Neuronal stem cell (in vitro differentiated cells): ENCODE measurements around the gene KRT71.
A peak's percentile ranks its signal among the peaks of the same experiment; 100 is the strongest.

Experiments
- DNase-seq: peaks from one replicate; pipeline ENCODE4 v3.0.0-alpha.2; 2013; ENCODE audit warnings: low spot score
- H2AFZ ChIP-seq: one replicate; pipeline ENCODE4 v1.6.1; 2013; ENCODE audit warnings: mild to moderate bottlenecking, low read length, inconsistent platforms
- H2AK5ac ChIP-seq: 2 replicates; pipeline ENCODE4 v1.6.1; 2013; ENCODE audit warnings: low read depth, mild to moderate bottlenecking, inconsistent platforms, low read length, moderate library complexity, mixed read lengths
- H2BK120ac ChIP-seq: 2 replicates; pipeline ENCODE4 v1.6.1; 2013; ENCODE audit warnings: low read depth, mild to moderate bottlenecking, inconsistent platforms, low read length, moderate library complexity, mixed read lengths
- H2BK12ac ChIP-seq: one replicate; pipeline ENCODE4 v1.6.1; 2013; ENCODE audit warnings: low read length, inconsistent platforms
- H2BK15ac ChIP-seq: 2 replicates; pipeline ENCODE4 v1.6.1; 2013; ENCODE audit warnings: mild to moderate bottlenecking, low read length, inconsistent platforms, mixed read lengths
- H2BK5ac ChIP-seq: one replicate; pipeline ENCODE4 v1.6.1; 2013; ENCODE audit warnings: inconsistent platforms, mild to moderate bottlenecking, low read length, moderate library complexity
- H3K14ac ChIP-seq: one replicate; pipeline ENCODE4 v1.6.1; 2013; ENCODE audit warnings: low read length, inconsistent platforms
- H3K18ac ChIP-seq: 2 replicates; pipeline ENCODE4 v1.6.1; 2013; ENCODE audit warnings: low read length, inconsistent platforms
- H3K23ac ChIP-seq: 2 replicates; pipeline ENCODE4 v1.6.1; 2013; ENCODE audit warnings: low read depth, mild to moderate bottlenecking, mixed read lengths, low read length, inconsistent platforms; ENCODE audit not compliant: poor library complexity
- H3K27ac ChIP-seq: replicated peaks from 3 replicates; pipeline ENCODE4 v1.5.1; 2013; ENCODE audit warnings: low read length, inconsistent platforms
- H3K27me3 ChIP-seq, 3 experiments: 2 replicates each; pipeline ENCODE4 v1.6.1; 2013; ENCODE audit warnings: low read length in 3 of 3, mild to moderate bottlenecking in 2 of 3, inconsistent platforms in 1 of 3, low read depth in 1 of 3, mixed read lengths in 1 of 3, moderate library complexity in 1 of 3; ENCODE audit not compliant: control insufficient read depth in 3 of 3, insufficient read depth in 3 of 3
- H3K36me3 ChIP-seq, 2 donors: replicated peaks in 1 of 2; 2 replicates each; pipeline ENCODE4 v1.6.1; 2013; ENCODE audit warnings: low read length in 2 of 2; ENCODE audit not compliant: control insufficient read depth in 2 of 2, insufficient read depth in 2 of 2
- H3K4ac ChIP-seq: 2 replicates; pipeline ENCODE4 v1.6.1; 2013; ENCODE audit warnings: inconsistent platforms, mild to moderate bottlenecking, low read length, moderate library complexity
- H3K4me1 ChIP-seq, 2 donors: 1 replicate in 1 of 2; 2 replicates in 1 of 2; pipeline ENCODE4 v1.6.1; 2013; ENCODE audit warnings: low read length in 2 of 2, low read depth in 1 of 2; ENCODE audit not compliant: control insufficient read depth in 2 of 2, insufficient read depth in 1 of 2
- H3K4me2 ChIP-seq: one replicate; pipeline ENCODE4 v1.6.1; 2013; ENCODE audit warnings: mild to moderate bottlenecking, low read length, inconsistent platforms; ENCODE audit not compliant: insufficient read depth, poor library complexity, severe bottlenecking
- H3K4me3 ChIP-seq, 2 donors: 2 replicates each; pipeline ENCODE4 v1.5.1; 2013; ENCODE audit warnings: low read length in 2 of 2, mild to moderate bottlenecking in 2 of 2, inconsistent platforms in 1 of 2, moderate library complexity in 1 of 2
- H3K79me1 ChIP-seq: one replicate; pipeline ENCODE4 v1.6.1; 2013; ENCODE audit warnings: low read depth, mild to moderate bottlenecking, inconsistent platforms, low read length, moderate library complexity
- H3K9ac ChIP-seq: one replicate; pipeline ENCODE4 v1.6.1; 2013; ENCODE audit warnings: mild to moderate bottlenecking, low read depth, low read length, inconsistent platforms; ENCODE audit not compliant: poor library complexity
- H3K9me3 ChIP-seq, 2 donors: replicated peaks in 1 of 2; 2 replicates each; pipeline versions ENCODE3 to v1.6.1; 2013; ENCODE audit warnings: low read length in 2 of 2, mild to moderate bottlenecking in 2 of 2, inconsistent platforms in 1 of 2, low read depth in 1 of 2, mixed read lengths in 1 of 2, moderate library complexity in 1 of 2; ENCODE audit not compliant: control insufficient read depth in 2 of 2, insufficient read depth in 1 of 2
- H4K8ac ChIP-seq: one replicate; pipeline ENCODE4 v1.6.1; 2013; ENCODE audit warnings: low read depth, mild to moderate bottlenecking, inconsistent platforms, low read length, moderate library complexity
- H4K91ac ChIP-seq: one replicate; pipeline ENCODE4 v1.6.1; 2013; ENCODE audit warnings: low read length, low read depth, mild to moderate bottlenecking, inconsistent platforms; ENCODE audit not compliant: poor library complexity
- WGBS, 2 donors: extraction: QIAGEN DNeasy Blood & Tissue Kit; methylation state at CpG; one replicate each; pipeline ENCODE4 v1.1.7; 2013; ENCODE audit warnings: missing lambda C conversion rate in 2 of 2, mixed read lengths in 1 of 2; ENCODE audit not compliant: insufficient read length in 2 of 2, insufficient replicate concordance in 1 of 2; ENCODE audit errors: extremely low coverage in 2 of 2; 5-methylcytosine and 5-hydroxymethylcytosine counted together

Gene KRT71

DNA sequence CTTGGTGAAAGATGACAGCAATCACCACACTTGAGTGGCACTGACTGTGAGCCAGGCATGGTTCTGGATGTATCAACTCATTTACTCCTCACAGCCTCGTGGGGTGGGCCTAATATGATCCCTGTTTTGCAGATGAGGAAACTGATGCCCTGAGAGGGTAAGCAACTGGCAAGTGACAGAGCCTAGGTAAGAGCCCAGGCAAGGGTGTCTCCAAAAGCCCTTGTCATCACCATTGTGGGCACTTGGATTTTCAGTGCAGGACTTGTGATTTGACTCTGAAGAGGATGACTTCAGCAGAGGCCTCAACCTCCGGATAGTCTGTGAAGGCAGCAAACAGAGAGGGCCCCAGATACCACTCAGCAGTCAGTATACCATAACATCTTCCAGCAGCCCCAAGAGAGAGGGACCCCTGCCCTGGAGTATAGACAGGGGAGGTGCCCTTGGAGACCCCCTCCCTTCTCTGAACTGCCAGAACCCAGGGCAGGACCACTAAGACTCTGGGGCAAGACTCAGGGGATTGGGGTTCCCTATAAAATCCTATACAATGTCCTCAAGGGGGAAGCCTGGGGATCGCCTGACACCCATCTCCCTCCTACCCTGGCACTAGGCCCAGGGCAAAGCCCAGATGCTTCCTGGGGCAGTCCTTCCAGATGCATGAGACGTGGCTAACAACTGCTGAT lies 25.7 kb downstream of the KRT71 start:
- Histone ChIP-seq H2BK5ac (no peak overlapping the region), H3K23ac (no peak overlapping the region), H2BK15ac (no peak overlapping the region), H3K4me3 (no peak overlapping the region), H2BK12ac (no peak overlapping the region), H2BK120ac (no peak overlapping the region), H3K4me2 (no peak overlapping the region), H3K4ac (no peak overlapping the region), H3K36me3 (no peaks in the 10 kb centered on the region), H4K91ac (no peak overlapping the region), H2AK5ac (no peak overlapping the region), H3K27me3 (peaks cover 0 to 7% (median 0%) of the 10 kb centered on the region in 3 experiments), H3K14ac (no peak overlapping the region), H3K9ac (no peak overlapping the region), H3K79me1 (no peaks in the 10 kb centered on the region), H4K8ac (no peak overlapping the region), H3K18ac (no peak overlapping the region), H3K9me3 (no peaks in the 10 kb centered on the region), H2AFZ (no peak overlapping the region), H3K4me1 (peaks cover 0 to 8% of the 10 kb centered on the region in 2 donors), H3K27ac (no peak overlapping the region)
- no peak for DNase-seq
- no CpG with 5 or more reads among the region's 4 CpGs for WGBS, 2 donors

- Histone ChIP-seq H3K27me3 (peaks cover 0 to 10% (median 0%) of the 10 kb centered on the region in 3 experiments), H3K4me1 (peaks cover 0 to 8% of the 10 kb centered on the region in 2 donors), H2AK5ac (no peak overlapping the region), H3K27ac (no peak overlapping the region), H2BK5ac (no peak overlapping the region), H3K23ac (no peak overlapping the region), H2BK12ac (no peak overlapping the region), H3K4me3 (no peak overlapping the region), H3K9ac (no peak overlapping the region), H4K91ac (no peak overlapping the region), H4K8ac (no peak overlapping the region), H2BK15ac (no peak overlapping the region), H3K36me3 (no peaks in the 10 kb centered on the region), H3K4ac (no peak overlapping the region), H2BK120ac (no peak overlapping the region), H3K9me3 (no peaks in the 10 kb centered on the region), H3K4me2 (no peak overlapping the region), H2AFZ (no peak overlapping the region), H3K79me1 (no peaks in the 10 kb centered on the region), H3K18ac (no peak overlapping the region), H3K14ac (no peak overlapping the region)
- DNase-seq, result no peak
- WGBS, 2 donors, result no CpG with 5 or more reads among the region's 8 CpGs
These were observed 26.4 kb downstream of the KRT71 start for GRCh38 chr12:52526511-52526951.

- WGBS, 2 donors, result no CpG with 5 or more reads among the region's 13 CpGs
- no peak for DNase-seq
- Histone ChIP-seq H3K36me3 (no peaks in the 10 kb centered on the region), H3K18ac (peak overlapping the region; percentile 50), H3K4ac (no peak overlapping the region), H3K27ac (no peak overlapping the region), H3K4me1 (peaks cover 0 to 8% of the 10 kb centered on the region in 2 donors), H2AFZ (no peak overlapping the region), H3K14ac (no peak overlapping the region), H2BK12ac (no peak overlapping the region), H4K91ac (peak overlapping the region; percentile 19), H2BK5ac (no peak overlapping the region), H3K9ac (no peak overlapping the region), H3K4me3 (no peak overlapping the region), H2AK5ac (no peak overlapping the region), H3K4me2 (no peak overlapping the region), H2BK15ac (no peak overlapping the region), H3K9me3 (no peaks in the 10 kb centered on the region), H2BK120ac (no peak overlapping the region), H3K79me1 (no peaks in the 10 kb centered on the region), H4K8ac (no peak overlapping the region), H3K27me3 (peaks cover 0 to 10% (median 0%) of the 10 kb centered on the region in 3 experiments), H3K23ac (no peak overlapping the region)
These were observed 27.1 kb downstream of the KRT71 start for GRCh38 chr12:52525661-52526499.
